IMR-90 (cell line): ENCODE results near the gene PSMG1. TPM values are rescaled to one million over a fixed set of nuclear protein-coding genes. Genes with fewer than 3 reads are reported as not detected.

ENCODE experiments used
- ATAC-seq: fragments of 200-7000 bp; cut with Tn5 transposase; 2 replicates; pipeline ENCODE4 v1.9.1; 2020; ENCODE audit warnings: low read depth, mild to moderate bottlenecking, moderate library complexity
- BruUV-seq: library from RNA; stranded (reverse); fragments of 400-500 nt; replicated peaks from 2 replicates; lab custom pipeline; 2021; lab: Mats Ljungman, UMichigan
- CTCF ChIA-PET: fragments of 300-600 bp; formaldehyde crosslinking; extraction: SDS; loops from one replicate; lab custom pipeline; 2021; ENCODE audit warnings: antibody characterized with exemption; lab: Yijun Ruan, JAX
- POLR2A ChIA-PET: fragments of 300-600 bp; sonication (Branson Sonifier 250); formaldehyde crosslinking; loops from one replicate; lab custom pipeline; 2022; ENCODE audit warnings: antibody characterized with exemption; ENCODE audit not compliant: unreplicated experiment; lab: Charles Lee
- DNase-seq: peaks from one replicate; pipeline ENCODE4 v3.0.0; 2013
- H2AFZ ChIP-seq: replicated peaks from 2 replicates; pipeline ENCODE3; 2013; ENCODE audit warnings: low read length, mild to moderate bottlenecking; ENCODE audit not compliant: poor library complexity
- H2AK5ac ChIP-seq: 2 replicates; pipeline ENCODE4 v1.6.1; 2013; ENCODE audit warnings: low read depth, low read length, inconsistent platforms
- H2AK9ac ChIP-seq: replicated peaks from 2 replicates; pipeline ENCODE3; 2013; ENCODE audit warnings: mild to moderate bottlenecking, low read depth, low read length, moderate library complexity; ENCODE audit not compliant: poor library complexity
- H2BK120ac ChIP-seq: 2 replicates; pipeline ENCODE4 v1.6.1; 2013; ENCODE audit warnings: low read depth, low read length, inconsistent platforms
- H2BK15ac ChIP-seq: 3 replicates; pipeline ENCODE4 v1.6.1; 2013; ENCODE audit warnings: low read depth, low read length, inconsistent platforms
- H2BK20ac ChIP-seq: 2 replicates; pipeline ENCODE4 v1.6.1; 2013; ENCODE audit warnings: low read depth, mild to moderate bottlenecking, inconsistent platforms, low read length, moderate library complexity
- H2BK5ac ChIP-seq: 2 replicates; pipeline ENCODE4 v1.6.1; 2013; ENCODE audit warnings: mild to moderate bottlenecking, low read depth, low read length, inconsistent platforms; ENCODE audit not compliant: poor library complexity, severe bottlenecking
- H3K14ac ChIP-seq: replicated peaks from 2 replicates; pipeline ENCODE4 v1.6.1; 2013; ENCODE audit warnings: low read depth, low read length, inconsistent platforms
- H3K18ac ChIP-seq: 2 replicates; pipeline ENCODE4 v1.6.1; 2013; ENCODE audit warnings: low read depth, low read length, control low read depth
- H3K23ac ChIP-seq: 2 replicates; pipeline ENCODE4 v1.6.1; 2013; ENCODE audit warnings: low read depth, low read length, inconsistent platforms
- H3K27ac ChIP-seq: 2 replicates; pipeline ENCODE4 v1.5.1; 2013; ENCODE audit warnings: mild to moderate bottlenecking, control low read depth, low read length; ENCODE audit not compliant: insufficient read depth
- H3K27me3 ChIP-seq: 2 replicates; pipeline ENCODE4 v1.6.1; 2013; ENCODE audit warnings: low read length; ENCODE audit not compliant: control insufficient read depth, insufficient read depth
- H3K36me3 ChIP-seq: 2 replicates; pipeline ENCODE4 v1.6.1; 2013; ENCODE audit warnings: low read length, mixed read lengths; ENCODE audit not compliant: control insufficient read depth, insufficient read depth
- H3K4ac ChIP-seq: 2 replicates; pipeline ENCODE4 v1.6.1; 2013; ENCODE audit warnings: low read depth, low read length, inconsistent platforms
- H3K4me1 ChIP-seq: 2 replicates; pipeline ENCODE4 v1.6.1; 2013; ENCODE audit warnings: low read length, mixed read lengths; ENCODE audit not compliant: control insufficient read depth, insufficient read depth
- H3K4me2 ChIP-seq: 2 replicates; pipeline ENCODE4 v1.6.1; 2013; ENCODE audit warnings: low read depth, mild to moderate bottlenecking, control low read depth, low read length, moderate library complexity
- H3K4me3 ChIP-seq: 2 replicates; pipeline ENCODE4 v1.5.1; 2013; ENCODE audit warnings: low read depth, mild to moderate bottlenecking, control low read depth, low read length, moderate library complexity; ENCODE audit not compliant: insufficient read depth
- H3K56ac ChIP-seq: 2 replicates; pipeline ENCODE4 v1.6.1; 2013; ENCODE audit warnings: low read length, inconsistent platforms; ENCODE audit not compliant: insufficient read depth; ENCODE audit errors: extremely low read depth
- H3K79me1 ChIP-seq, 2 experiments: 2 replicates each; pipeline ENCODE4 v1.6.1; 2013; ENCODE audit warnings: low read length in 2 of 2, inconsistent platforms in 1 of 2, low read depth in 1 of 2
- H3K9ac ChIP-seq: 2 replicates; pipeline ENCODE4 v1.6.1; 2013; ENCODE audit warnings: low read depth, low read length, control low read depth
- H3K9me1 ChIP-seq: 2 replicates; pipeline ENCODE4 v1.6.1; 2013; ENCODE audit warnings: low read length, inconsistent platforms; ENCODE audit not compliant: insufficient read depth
- H3K9me3 ChIP-seq: 2 replicates; pipeline ENCODE4 v1.6.1; 2013; ENCODE audit warnings: low read length; ENCODE audit not compliant: control insufficient read depth, insufficient read depth
- H4K20me1 ChIP-seq: 2 replicates; pipeline ENCODE4 v1.6.1; 2013; ENCODE audit warnings: low read length, inconsistent platforms; ENCODE audit not compliant: insufficient read depth
- H4K5ac ChIP-seq: 2 replicates; pipeline ENCODE4 v1.6.1; 2013; ENCODE audit warnings: mild to moderate bottlenecking, low read depth, low read length, control low read depth
- H4K8ac ChIP-seq, 2 experiments: 2 replicates each; pipeline ENCODE4 v1.6.1; 2013; ENCODE audit warnings: low read depth in 2 of 2, low read length in 2 of 2, control low read depth in 1 of 2, inconsistent platforms in 1 of 2
- H4K91ac ChIP-seq: 2 replicates; pipeline ENCODE4 v1.6.1; 2013; ENCODE audit warnings: low read depth, low read length, inconsistent platforms; ENCODE audit not compliant: insufficient read depth
- MAFK ChIP-seq: IDR thresholded peaks from 2 replicates; pipeline ENCODE4 v1.6.1; 2012; ENCODE audit warnings: low read depth, low read length, improper control_type of control experiment
- POLR2A ChIP-seq: IDR thresholded peaks from 2 replicates; pipeline ENCODE4 v1.6.1; 2012; ENCODE audit warnings: mild to moderate bottlenecking, low read depth, low read length
- WGBS, 2 experiments: methylation state at CpG; one replicate each; pipeline versions ENCODE4 v1.1.5 to v1.1.7; 2013; ENCODE audit warnings: missing lambda C conversion rate in 2 of 2; ENCODE audit not compliant: insufficient read length in 1 of 2; ENCODE audit errors: extremely low coverage in 2 of 2; 5-methylcytosine and 5-hydroxymethylcytosine counted together
- dilution Hi-C: fragments of 300-500 bp; cut with HindIII; formaldehyde crosslinking; loops from one replicate; pipeline ENCODE4 v1.14.3; 2018; ENCODE audit warnings: low sequenced_read_pairs; ENCODE audit not compliant: unreplicated experiment
- in situ Hi-C: fragments of 300-500 bp; cut with MboI; formaldehyde crosslinking; loops from 3 replicates; pipeline ENCODE4 v1.14.3; 2019; ENCODE audit warnings: low sequenced_read_pairs, inconsistent platforms, mixed read lengths
- intact Hi-C: fragments of 100-400 bp; cut with micrococcal nuclease; formaldehyde crosslinking; loops from 2 replicates; pipeline ENCODE4 v1.10.0; 2022
- polyA plus RNA-seq, 3 experiments: library from polyadenylated mRNA; depleted of rRNA; stranded (reverse); fragments of >200 nt; gene quantifications; 2 replicates each; pipeline ENCODE4 v1.2.3, GENCODE V29; 2012; ENCODE audit warnings: low replicate concordance in 1 of 3
- total RNA-seq: library from RNA; depleted of rRNA; stranded (reverse); fragments of >200 nt; gene quantifications from 2 replicates; pipeline ENCODE4 v1.2.3, GENCODE V29; 2012

PSMG1 gene
- total and polyA plus RNA-seq, 2 of the 4 experiments (the other 2 are of a cell fraction), result 37.8 to 45.4 TPM

- TF ChIP-seq MAFK (0 out of 2 replicates have a peak, but pooled peaks have one; percentile 16), POLR2A (no peak)
- Histone ChIP-seq H3K56ac (no peak overlapping the region), H4K20me1 (no peaks in the 10 kb centered on the region), H3K4ac (no peak overlapping the region), H3K18ac (no peak overlapping the region), H3K4me3 (no peak overlapping the region), H3K27me3 (peaks cover 3% of the 10 kb centered on the region), H4K8ac (no peak overlapping the region), H2BK5ac (no peak overlapping the region), H3K14ac (no peak overlapping the region), H2BK15ac (no peak overlapping the region), H3K36me3 (peaks cover 17% of the 10 kb centered on the region), H3K9me3 (peaks cover 13% of the 10 kb centered on the region), H2BK120ac (no peak overlapping the region), H3K9ac (no peak overlapping the region), H3K4me2 (no peak overlapping the region), H3K9me1 (peaks cover 9% of the 10 kb centered on the region; the same call in 1 of the 2 replicates), H2AK9ac (no peak overlapping the region), H3K23ac (no peak overlapping the region), H2AK5ac (no peak overlapping the region), H2BK20ac (no peak overlapping the region), H2AFZ (no peak overlapping the region), H3K27ac (no peak overlapping the region), H3K79me1 (0 out of 4 replicates have a peak, but pooled peaks cover 0 to 7% of the 10 kb centered on the region in 2 experiments), H4K5ac (no peak overlapping the region), H3K4me1 (no peaks in the 10 kb centered on the region), H4K91ac (no peak overlapping the region)
- ChIA-PET CTCF (no interaction called here), POLR2A (no interaction called here)
- in situ Hi-C loops (loop anchor here (25.0 kb wide), 1 partner anchor 781 kb away; no protein-coding TSS in a partner anchor), intact Hi-C loops (no loop called here), dilution Hi-C loops (no loop called here)
- no TSS peak for BruUV-seq
- ATAC-seq (no peak), DNase-seq (no peak)
- no CpG with 5 or more reads among the region's 2 CpGs for WGBS, 2 experiments
These were observed 14.5 kb downstream of the PSMG1 start for GRCh38 chr21:39168800-39169199.
